CD4-positive, alpha-beta memory T cell (primary cell): ENCODE measurements around the gene FANCC. TPM values are rescaled to one million over a fixed set of nuclear protein-coding genes. Genes with fewer than 3 reads are reported as not detected.

ENCODE experiments used
- CTCF ChIA-PET: fragments of 350-600 bp; sonication (Branson Sonifier 250); formaldehyde crosslinking; loops from one replicate; lab custom pipeline; 2021; ENCODE audit warnings: inconsistent platforms; ENCODE audit not compliant: partially characterized antibody; lab: Charles Lee
- POLR2A ChIA-PET: fragments of 350-600 bp; sonication (Branson Sonifier 250); formaldehyde crosslinking; loops from one replicate; lab custom pipeline; 2021; ENCODE audit not compliant: partially characterized antibody; lab: Charles Lee
- DNase-seq, 5 donors: peaks; one replicate each; pipeline versions ENCODE4 v3.0.0 to v3.0.0-alpha.2; 2020 to 2022; ENCODE audit warnings: mixed read lengths in 1 of 5
- H3K27ac ChIP-seq: one replicate; pipeline ENCODE4 v1.7.0; 2013; ENCODE audit warnings: low read depth, low read length
- H3K27me3 ChIP-seq: 2 replicates; pipeline ENCODE4 v1.7.0; 2013; ENCODE audit warnings: mild to moderate bottlenecking, low read length, moderate library complexity; ENCODE audit not compliant: insufficient read depth
- H3K36me3 ChIP-seq: 2 replicates; pipeline ENCODE4 v1.7.0; 2013; ENCODE audit warnings: mild to moderate bottlenecking, low read length, moderate library complexity; ENCODE audit not compliant: insufficient read depth
- H3K4me1 ChIP-seq: 2 replicates; pipeline ENCODE4 v1.7.0; 2013; ENCODE audit warnings: mild to moderate bottlenecking, low read length, moderate library complexity; ENCODE audit not compliant: insufficient read depth
- H3K4me3 ChIP-seq, 2 donors: one replicate each; pipeline ENCODE4 v1.7.0; 2013; ENCODE audit warnings: low read length in 2 of 2, mild to moderate bottlenecking in 1 of 2
- H3K9me3 ChIP-seq, 2 donors: one replicate each; pipeline ENCODE4 v1.7.0; 2013; ENCODE audit warnings: low read length in 2 of 2, control low read depth in 1 of 2; ENCODE audit not compliant: control insufficient read depth in 1 of 2
- H3K27ac Mint-ChIP-seq, 7 donors: one replicate each; pipeline ENCODE4 v1.8.0; 2020 to 2021; ENCODE audit warnings: mixed read lengths in 7 of 7, mild to moderate bottlenecking in 6 of 7, inconsistent platforms in 3 of 7, moderate library complexity in 3 of 7
- H3K27me3 Mint-ChIP-seq, 2 donors: one replicate each; pipeline ENCODE4 v1.8.0; 2020 to 2021; ENCODE audit warnings: mixed read lengths in 2 of 2
- H3K36me3 Mint-ChIP-seq, 2 donors: one replicate each; pipeline ENCODE4 v1.8.0; 2020 to 2021; ENCODE audit warnings: mixed read lengths in 2 of 2, inconsistent platforms in 1 of 2, mild to moderate bottlenecking in 1 of 2
- H3K4me1 Mint-ChIP-seq, 4 donors: one replicate each; pipeline ENCODE4 v1.8.0; 2020 to 2021; ENCODE audit warnings: mixed read lengths in 4 of 4, mild to moderate bottlenecking in 1 of 4
- H3K4me3 Mint-ChIP-seq, 8 donors: one replicate each; pipeline ENCODE4 v1.8.0; 2020 to 2021; ENCODE audit warnings: mixed read lengths in 8 of 8, mild to moderate bottlenecking in 7 of 8, moderate library complexity in 6 of 8, inconsistent platforms in 3 of 8
- H3K9me3 Mint-ChIP-seq, 8 donors: one replicate each; pipeline ENCODE4 v1.8.0; 2020 to 2021; ENCODE audit warnings: mixed read lengths in 8 of 8, mild to moderate bottlenecking in 5 of 8, inconsistent platforms in 3 of 8, moderate library complexity in 1 of 8
- intact Hi-C: fragments of 100-400 bp; cut with micrococcal nuclease; formaldehyde crosslinking; loops from one replicate; pipeline ENCODE4 v1.15.1; 2023
- microRNA-seq: library from miRNA; unstranded; fragments of <30 nt; microRNA quantifications from one replicate; pipeline ENCODE4 v1.2.0, GENCODE V29; 2021; ENCODE audit warnings: borderline replicate concordance, borderline number of aligned reads, borderline microRNAs expressed, mixed read lengths
- polyA plus RNA-seq, 2 donors: library from polyadenylated mRNA; unstranded; fragments of 300-500 nt; fragmentation: Illumina TruSeq; gene quantifications; one replicate each; pipeline ENCODE4 v1.2.3, GENCODE V29; 2021
- total RNA-seq, 2 experiments: library from RNA; stranded (reverse); gene quantifications; one replicate each; pipeline ENCODE4 v1.2.3, GENCODE V29; 2021

FANCC gene
- total and polyA plus RNA-seq, 4 experiments from 2014 or later, result 0.77 to 4.9 (median 3.6) TPM

GRCh38 chr9:95053611-95054570 lies 263.6 kb downstream of the FANCC start:
- CTCF ChIA-PET, result no interaction called here
- H3K4me3 ChIP-seq, result no peak overlapping the region
- intact Hi-C loops, result no loop called here
- peaks cover 8% of the 10 kb centered on the region for H3K27me3 ChIP-seq
- no peaks in the 10 kb centered on the region for H3K9me3 ChIP-seq
- H3K4me1 Mint-ChIP-seq, result peaks cover 2 to 3% (median 2%) of the 10 kb centered on the region in 4 donors
- H3K4me1 ChIP-seq, result peaks cover 2% of the 10 kb centered on the region
- peaks cover 0 to 3% of the 10 kb centered on the region in 2 donors for H3K36me3 Mint-ChIP-seq
- H3K27me3 Mint-ChIP-seq, result peaks cover 0 to 8% of the 10 kb centered on the region in 2 donors
- no peak overlapping the region for H3K27ac Mint-ChIP-seq
- H3K4me3 Mint-ChIP-seq, result no peak overlapping the region
- H3K9me3 Mint-ChIP-seq, result peaks cover 0 to 2% (median 0%) of the 10 kb centered on the region in 8 donors
- POLR2A ChIA-PET, result no interaction called here
- no peak overlapping the region for H3K27ac ChIP-seq
- no peak for DNase-seq
- no peaks in the 10 kb centered on the region for H3K36me3 ChIP-seq

GRCh38 chr9:95049761-95050160 lies 267.7 kb downstream of the FANCC start:
- ChIA-PET POLR2A (no interaction called here), CTCF (no interaction called here)
- Histone ChIP-seq H3K4me3 (no peak overlapping the region), H3K36me3 (no peaks in the 10 kb centered on the region), H3K27ac (no peak overlapping the region), H3K9me3 (no peaks in the 10 kb centered on the region), H3K27me3 (peaks cover 8% of the 10 kb centered on the region), H3K4me1 (peaks cover 13% of the 10 kb centered on the region)
- Mint-ChIP-seq H3K27me3 (peaks cover 3 to 13% of the 10 kb centered on the region in 2 donors), H3K27ac (no peak overlapping the region), H3K9me3 (no peaks in the 10 kb centered on the region), H3K4me1 (peaks cover 6 to 17% (median 8%) of the 10 kb centered on the region in 4 donors), H3K4me3 (peak overlapping the region in 1 of 8 donors; percentile 13), H3K36me3 (peaks cover 0 to 4% of the 10 kb centered on the region in 2 donors)
- intact Hi-C loops, result no loop called here
- DNase-seq, result no peak

Small RNA genes lying within 50 kb of the gene (microRNA-seq; reads per million reads assigned to microRNA genes)
- gene MIR23B (1,385 reads per million, percentile 91 among the genes with 10 or more reads in this experiment), gene MIR24-1 (not detected), gene MIR27B (250 reads per million, percentile 76 among the genes with 10 or more reads in this experiment), gene MIR3074 (not detected), gene MIR6081 (not detected)

Other genes starting within 250 kb of the FANCC start
- 10 to 100 TPM; 18.8 to 23.0 TPM for gene PTCH1, start 199.3 kb upstream of the FANCC start, total RNA-seq
- gene PTCH1, start 199.3 kb upstream of the FANCC start, polyA plus RNA-seq, result 10 to 100 TPM in 1 of 2 donors, 1 to 10 TPM in 1; 2.7 to 13.5 TPM